ENCODE data around the gene SLFN13. TPM values are rescaled to one million over a fixed set of nuclear protein-coding genes. Genes with fewer than 3 reads are reported as not detected.
"Not testable (repeated sequence)": the region's sequence is repeated elsewhere in the genome, so short reads cannot be mapped to it uniquely, and the experiment has no call there.

SLFN13 gene
- polyA plus RNA-seq, 1 experiment = 3.1 TPM

DNA sequence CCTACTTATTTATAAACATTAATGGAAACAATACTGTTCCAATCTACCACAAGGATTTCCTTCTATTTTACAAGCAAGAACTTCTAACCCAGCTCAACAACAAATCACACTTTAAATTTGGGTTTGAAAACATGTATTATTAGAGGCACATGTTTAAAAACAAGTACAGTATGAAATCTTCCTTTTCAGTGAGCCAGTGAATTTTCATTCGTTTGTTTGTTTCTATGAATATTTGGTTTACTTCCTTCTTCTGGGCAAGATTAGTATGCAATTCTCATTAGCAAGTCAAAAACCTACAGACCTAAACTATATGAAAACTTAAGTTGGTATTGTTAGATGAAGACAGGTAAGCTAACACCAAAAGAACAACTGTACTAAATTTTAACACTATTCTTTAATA, 42.0 kb downstream of the SLFN13 start:
- H3K9me3 ChIP-seq (ENCODE audit: control insufficient read depth, insufficient read depth, low read length) = peaks cover 2% of the 10 kb centered on the region; the same call in 1 of the 2 replicates
- no peak overlapping the region for H3K27ac ChIP-seq (ENCODE audit: low read depth, low read length)
- POLR2A ChIA-PET = no interaction called here
- H3K4me3 ChIP-seq (ENCODE audit: low read depth, low read length) = no peak overlapping the region
- H3K27me3 ChIP-seq (ENCODE audit: control insufficient read depth, insufficient read depth, low read length) = no peaks in the 10 kb centered on the region
- CTCF ChIA-PET = interaction anchor here (0.7 kb wide), 1 partner anchor 127 kb away, joined by 3 read pairs; no protein-coding TSS in a partner anchor
- DNase-seq (ENCODE audit: low read depth, low spot score) = no peak
- TF ChIP-seq, protein P1, sequence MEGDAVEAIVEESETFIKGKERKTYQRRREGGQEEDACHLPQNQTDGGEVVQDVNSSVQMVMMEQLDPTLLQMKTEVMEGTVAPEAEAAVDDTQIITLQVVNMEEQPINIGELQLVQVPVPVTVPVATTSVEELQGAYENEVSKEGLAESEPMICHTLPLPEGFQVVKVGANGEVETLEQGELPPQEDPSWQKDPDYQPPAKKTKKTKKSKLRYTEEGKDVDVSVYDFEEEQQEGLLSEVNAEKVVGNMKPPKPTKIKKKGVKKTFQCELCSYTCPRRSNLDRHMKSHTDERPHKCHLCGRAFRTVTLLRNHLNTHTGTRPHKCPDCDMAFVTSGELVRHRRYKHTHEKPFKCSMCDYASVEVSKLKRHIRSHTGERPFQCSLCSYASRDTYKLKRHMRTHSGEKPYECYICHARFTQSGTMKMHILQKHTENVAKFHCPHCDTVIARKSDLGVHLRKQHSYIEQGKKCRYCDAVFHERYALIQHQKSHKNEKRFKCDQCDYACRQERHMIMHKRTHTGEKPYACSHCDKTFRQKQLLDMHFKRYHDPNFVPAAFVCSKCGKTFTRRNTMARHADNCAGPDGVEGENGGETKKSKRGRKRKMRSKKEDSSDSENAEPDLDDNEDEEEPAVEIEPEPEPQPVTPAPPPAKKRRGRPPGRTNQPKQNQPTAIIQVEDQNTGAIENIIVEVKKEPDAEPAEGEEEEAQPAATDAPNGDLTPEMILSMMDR (IDR thresholded peaks at IDR 0.05; ENCODE audit: low read depth, low read length) = no peak

DNA sequence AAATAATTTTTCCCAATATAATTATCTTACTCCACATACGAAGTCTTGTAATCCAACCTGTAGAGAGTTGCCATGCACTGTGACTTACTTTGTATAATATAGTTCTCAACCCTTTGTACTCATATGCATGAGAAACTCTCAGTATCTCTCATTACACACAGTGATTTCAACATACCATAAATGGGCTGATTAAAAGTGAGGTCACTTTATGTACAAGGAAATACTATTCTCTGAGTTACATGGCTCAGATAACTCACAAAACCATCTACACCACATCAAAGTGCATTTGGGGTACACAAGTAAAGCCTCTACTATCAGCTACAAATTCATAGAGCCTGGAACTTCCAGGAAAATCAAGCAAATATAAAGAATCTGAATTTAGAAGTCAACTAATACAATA, 44.2 kb downstream of the SLFN13 start:
- TF ChIP-seq, protein P1 (IDR thresholded peaks at IDR 0.05; ENCODE audit: low read depth, low read length) = no peak
- H3K27ac ChIP-seq (ENCODE audit: low read depth, low read length) = no peak overlapping the region
- no peaks in the 10 kb centered on the region for H3K27me3 ChIP-seq (ENCODE audit: control insufficient read depth, insufficient read depth, low read length)
- peaks cover 2% of the 10 kb centered on the region; the same call in 1 of the 2 replicates for H3K9me3 ChIP-seq (ENCODE audit: control insufficient read depth, insufficient read depth, low read length)
- POLR2A ChIA-PET = no interaction called here
- CTCF ChIA-PET = interaction anchor here (0.6 to 1.0 kb wide), 3 partner anchors 93 to 135 kb away, joined by 3 to 4 read pairs (median 3); partner anchors contain the start of gene SLFN12L
- DNase-seq (ENCODE audit: low read depth, low spot score) = no peak
- H3K4me3 ChIP-seq (ENCODE audit: low read depth, low read length) = no peak overlapping the region

DNA sequence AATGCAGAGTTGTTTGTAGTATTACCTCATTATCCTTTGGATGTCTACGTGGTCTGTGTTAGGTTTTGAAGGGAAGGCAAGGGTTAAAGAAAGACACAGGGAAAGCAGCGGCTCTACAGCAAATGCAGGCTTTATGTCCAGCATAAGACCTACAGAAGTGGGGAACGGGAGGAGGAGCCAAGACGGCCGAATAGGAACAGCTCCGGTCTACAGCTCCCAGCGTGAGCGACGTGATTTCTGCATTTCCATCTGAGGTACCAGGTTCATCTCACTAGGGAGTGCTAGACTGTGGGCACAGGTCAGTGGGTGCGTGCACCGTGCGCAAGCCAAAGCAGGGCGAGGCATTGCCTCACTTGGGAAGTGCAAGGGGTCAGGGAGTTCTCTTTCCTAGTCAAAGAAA, 54.8 kb downstream of the SLFN13 start:
- CTCF ChIA-PET; DNase-seq (ENCODE audit: low read depth, low spot score): not testable (repeated sequence)

DNA sequence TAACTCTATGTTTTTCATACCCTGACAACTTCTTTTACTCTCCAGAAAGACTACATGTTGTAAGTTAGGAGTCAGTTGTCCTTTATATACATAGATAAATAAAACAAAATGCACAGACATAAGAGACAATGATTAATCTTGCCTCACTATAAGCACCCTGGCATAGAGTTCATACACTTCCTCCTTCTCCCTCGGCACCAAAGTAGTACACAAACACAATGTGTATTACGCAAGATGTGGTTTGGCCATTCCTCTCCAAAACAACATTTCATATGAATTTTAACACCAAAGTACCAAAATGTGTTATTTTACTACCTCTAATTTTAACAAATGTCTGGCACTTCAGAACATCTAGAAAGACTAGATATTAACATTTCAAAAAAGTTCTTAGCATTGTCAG, 57.9 kb downstream of the SLFN13 start:
- ChIA-PET POLR2A (no interaction called here), CTCF (no interaction called here)
- Histone ChIP-seq H3K9me3 (ENCODE audit: control insufficient read depth, insufficient read depth, low read length) (peaks cover 4% of the 10 kb centered on the region; the same call in 1 of the 2 replicates), H3K27ac (ENCODE audit: low read depth, low read length) (no peak overlapping the region), H3K27me3 (ENCODE audit: control insufficient read depth, insufficient read depth, low read length) (no peaks in the 10 kb centered on the region), H3K4me3 (ENCODE audit: low read depth, low read length) (no peak overlapping the region)
- TF ChIP-seq, protein P1 (IDR thresholded peaks at IDR 0.05; ENCODE audit: low read depth, low read length) = no peak
- DNase-seq (ENCODE audit: low read depth, low spot score) = no peak

More for the DNA sequence above, 54.8 kb downstream of the SLFN13 start:
- POLR2A ChIA-PET; H3K27ac ChIP-seq (ENCODE audit: low read depth, low read length); H3K9me3 ChIP-seq (ENCODE audit: control insufficient read depth, insufficient read depth, low read length); H3K27me3 ChIP-seq (ENCODE audit: control insufficient read depth, insufficient read depth, low read length); H3K4me3 ChIP-seq (ENCODE audit: low read depth, low read length): not testable (repeated sequence)

DNA sequence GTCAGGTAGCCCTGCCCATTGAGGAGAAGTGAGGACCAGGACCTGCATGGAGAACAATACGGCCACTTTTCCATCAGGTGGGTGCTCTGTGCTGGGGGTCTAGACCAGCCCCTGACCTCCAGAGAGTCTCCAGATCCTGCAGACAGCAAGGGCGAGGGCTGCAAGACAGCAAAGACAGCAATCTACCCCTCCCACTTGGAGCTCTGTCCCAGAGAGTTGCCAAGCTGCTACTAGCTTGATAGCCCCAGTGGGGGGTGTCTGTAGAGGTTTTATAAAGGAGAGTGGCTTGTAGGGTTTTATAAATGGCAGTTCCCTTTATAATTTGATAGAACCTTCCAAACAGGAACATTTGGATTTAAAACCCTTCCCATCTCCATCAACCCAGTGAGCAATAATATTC, 58.4 kb downstream of the SLFN13 start:
- ChIA-PET POLR2A (no interaction called here), CTCF (no interaction called here)
- DNase-seq (ENCODE audit: low read depth, low spot score) = no peak
- peaks cover 4% of the 10 kb centered on the region; the same call in 1 of the 2 replicates for H3K9me3 ChIP-seq (ENCODE audit: control insufficient read depth, insufficient read depth, low read length)
- TF ChIP-seq, protein P1 (IDR thresholded peaks at IDR 0.05; ENCODE audit: low read depth, low read length) = no peak
- no peaks in the 10 kb centered on the region for H3K27me3 ChIP-seq (ENCODE audit: control insufficient read depth, insufficient read depth, low read length)
- H3K4me3 ChIP-seq (ENCODE audit: low read depth, low read length) = no peak overlapping the region
- no peak overlapping the region for H3K27ac ChIP-seq (ENCODE audit: low read depth, low read length)

DNA sequence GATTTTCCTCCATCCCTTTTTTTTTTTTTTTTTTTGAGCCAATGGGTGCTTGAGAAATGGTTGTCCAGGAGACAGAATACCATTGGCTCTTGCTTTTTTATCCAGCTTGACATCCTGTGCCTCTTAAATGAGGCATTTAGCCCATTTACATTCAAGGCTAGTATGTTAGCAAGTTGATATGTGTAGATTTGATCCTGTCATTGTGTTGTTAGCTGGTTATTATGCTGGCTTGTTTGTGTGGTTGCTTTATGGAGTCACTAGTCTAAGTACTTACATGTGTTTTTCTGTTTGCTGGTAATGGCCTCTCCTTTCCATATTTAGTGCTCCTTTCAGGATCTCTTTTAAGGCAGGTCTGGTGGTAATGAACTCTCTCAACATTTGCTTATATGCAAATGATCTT, 61.1 kb downstream of the SLFN13 start:
- ChIA-PET CTCF (no interaction called here), POLR2A (no interaction called here)
- no peak overlapping the region for H3K27ac ChIP-seq (ENCODE audit: low read depth, low read length)
- TF ChIP-seq, protein P1 (IDR thresholded peaks at IDR 0.05; ENCODE audit: low read depth, low read length) = no peak
- DNase-seq (ENCODE audit: low read depth, low spot score) = no peak
- peaks cover 2% of the 10 kb centered on the region for H3K27me3 ChIP-seq (ENCODE audit: control insufficient read depth, insufficient read depth, low read length)
- H3K9me3 ChIP-seq (ENCODE audit: control insufficient read depth, insufficient read depth, low read length) = peaks cover 4% of the 10 kb centered on the region; the same call in 1 of the 2 replicates
- no peak overlapping the region for H3K4me3 ChIP-seq (ENCODE audit: low read depth, low read length)
